SU-DHL-6 (cell line): ENCODE measurements around the gene ST6GALNAC6.
"Not testable (repeated sequence)": the region's sequence is repeated elsewhere in the genome, so short reads cannot be mapped to it uniquely, and the experiment has no call there.

Experiments used
- H2AFZ ChIP-seq: fragments of 200-600 bp; sonication (generic); 2 replicates; pipeline ENCODE4 v1.6.1; 2014; ENCODE audit warnings: low read depth, mild to moderate bottlenecking, moderate library complexity, mixed read lengths, antibody characterized with exemption, low read length; ENCODE audit not compliant: severe bottlenecking
- H3F3A ChIP-seq: fragments of 200-600 bp; shearing (Covaris generic); 2 replicates; pipeline ENCODE4 v1.6.0; 2016; ENCODE audit warnings: antibody characterized with exemption, mild to moderate bottlenecking; ENCODE audit not compliant: insufficient read depth
- H3K27ac ChIP-seq: fragments of 200-600 bp; sonication (generic); 2 replicates; pipeline ENCODE4 v1.5.1; 2016; ENCODE audit warnings: low read depth, mild to moderate bottlenecking, low read length, moderate library complexity, mixed read lengths
- H3K27me3 ChIP-seq: fragments of 200-600 bp; sonication (generic), shearing (Covaris generic); 2 replicates; pipeline ENCODE4 v1.6.0; 2014; ENCODE audit warnings: mild to moderate bottlenecking, low read length
- H3K36me3 ChIP-seq: fragments of 200-600 bp; sonication (generic); 2 replicates; pipeline ENCODE4 v1.6.1; 2014; ENCODE audit warnings: mild to moderate bottlenecking, low read length, mixed read lengths
- H3K4me2 ChIP-seq: fragments of 300-600, 200-600 bp; shearing (Covaris generic), sonication (generic); 2 replicates; pipeline ENCODE4 v1.6.0; 2014; ENCODE audit warnings: low read length, low read depth, mild to moderate bottlenecking; ENCODE audit not compliant: poor library complexity, severe bottlenecking
- H3K4me3 ChIP-seq: fragments of 200-600 bp; sonication (generic); 2 replicates; pipeline ENCODE4 v1.5.1; 2014; ENCODE audit warnings: antibody characterized with exemption, low read length, mild to moderate bottlenecking, mixed read lengths; ENCODE audit not compliant: insufficient read depth, poor library complexity, severe bottlenecking
- H3K79me2 ChIP-seq: fragments of 200-600 bp; sonication (generic); 2 replicates; pipeline ENCODE4 v1.6.1; 2014; ENCODE audit warnings: mild to moderate bottlenecking, low read length, moderate library complexity; ENCODE audit not compliant: insufficient read depth
- H3K9ac ChIP-seq: fragments of 200-600 bp; sonication (generic); 2 replicates; pipeline ENCODE4 v1.7.0; 2014; ENCODE audit warnings: mild to moderate bottlenecking, low read length
- H3K9me2 ChIP-seq: fragments of 200-600 bp; sonication (generic); replicated peaks from 2 replicates; pipeline ENCODE4 v1.6.1; 2014; ENCODE audit warnings: low read length; ENCODE audit not compliant: insufficient read depth
- H3K9me3 ChIP-seq: fragments of 200-600 bp; sonication (generic); 2 replicates; pipeline ENCODE4 v1.6.1; 2014; ENCODE audit warnings: low read length, mixed read lengths; ENCODE audit not compliant: insufficient read depth
- H4K20me1 ChIP-seq: fragments of 200-600 bp; sonication (generic); 2 replicates; pipeline ENCODE4 v1.6.1; 2014; ENCODE audit warnings: low read depth, mild to moderate bottlenecking, antibody characterized with exemption, low read length, moderate library complexity, mixed read lengths
- CTCF ChIP-seq: fragments of 200-600 bp; sonication (generic); IDR thresholded peaks from one replicate; pipeline ENCODE4 v1.5.1; 2017; ENCODE audit warnings: antibody characterized with exemption, mild to moderate bottlenecking, low read length, moderate library complexity; ENCODE audit not compliant: insufficient read depth, poor library complexity, severe bottlenecking
- EZH2phosphoT487 ChIP-seq: fragments of 200-600 bp; sonication (generic), shearing (Covaris generic); conservative IDR thresholded peaks from 2 replicates; pipeline ENCODE4 v1.6.1; 2018; ENCODE audit warnings: mild to moderate bottlenecking, antibody characterized with exemption, low read length, moderate library complexity, mixed read lengths

Gene ST6GALNAC6

GRCh38 chr9:127870153-127870491, 29.3 kb downstream of the ST6GALNAC6 start:
- not testable (repeated sequence) for H3K4me3 ChIP-seq, H2AFZ ChIP-seq, H4K20me1 ChIP-seq, H3K36me3 ChIP-seq, H3K4me2 ChIP-seq, H3K79me2 ChIP-seq, H3K27ac ChIP-seq, H3K27me3 ChIP-seq, H3K9me2 ChIP-seq, H3F3A ChIP-seq, H3K9me3 ChIP-seq, H3K9ac ChIP-seq
- TF ChIP-seq CTCF, result peak; percentile 1

- H3K4me2 ChIP-seq, result no peak overlapping the region
These were observed 29.9 kb downstream of the ST6GALNAC6 start for GRCh38 chr9:127869310-127870152.

GRCh38 chr9:127868278-127868902, 31.0 kb downstream of the ST6GALNAC6 start:
- Histone ChIP-seq H3K4me2 (no peak overlapping the region), H3F3A (no peaks in the 10 kb centered on the region), H3K27me3 (no peaks in the 10 kb centered on the region), H3K9me3 (no peaks in the 10 kb centered on the region), H3K36me3 (no peaks in the 10 kb centered on the region), H3K4me3 (no peak overlapping the region), H3K27ac (no peak overlapping the region), H4K20me1 (no peaks in the 10 kb centered on the region), H2AFZ (no peak overlapping the region), H3K79me2 (no peaks in the 10 kb centered on the region), H3K9ac (no peak overlapping the region), H3K9me2 (no peaks in the 10 kb centered on the region)
- TF ChIP-seq CTCF (no peak), EZH2phosphoT487 (no peak)

More at GRCh38 chr9:127869310-127870152, 29.9 kb downstream of the ST6GALNAC6 start:
- H3F3A ChIP-seq, result no peaks in the 10 kb centered on the region
- H3K9me2 ChIP-seq, result no peaks in the 10 kb centered on the region
- no peak overlapping the region for H3K27ac ChIP-seq
- no peaks in the 10 kb centered on the region for H3K36me3 ChIP-seq
- H3K27me3 ChIP-seq, result no peaks in the 10 kb centered on the region
- H4K20me1 ChIP-seq, result no peaks in the 10 kb centered on the region
- no peaks in the 10 kb centered on the region for H3K79me2 ChIP-seq
- H3K9me3 ChIP-seq, result no peaks in the 10 kb centered on the region
- H3K9ac ChIP-seq, result no peak overlapping the region
- H2AFZ ChIP-seq, result no peak overlapping the region
- no peak overlapping the region for H3K4me3 ChIP-seq
- TF ChIP-seq EZH2phosphoT487 (no peak), CTCF (peak; percentile 82)
